IMR-90 (cell line): ENCODE data around the gene CCL27. TPM values are rescaled to one million over a fixed set of nuclear protein-coding genes. Genes with fewer than 3 reads are reported as not detected.

ENCODE experiments used
- ATAC-seq: fragments of 200-7000 bp; cut with Tn5 transposase; 2 replicates; pipeline ENCODE4 v1.9.1; 2020; ENCODE audit warnings: low read depth, mild to moderate bottlenecking, moderate library complexity
- BruUV-seq: library from RNA; stranded (reverse); fragments of 400-500 nt; replicated peaks from 2 replicates; lab custom pipeline; 2021; lab: Mats Ljungman, UMichigan
- CTCF ChIA-PET: fragments of 300-600 bp; formaldehyde crosslinking; extraction: SDS; loops from one replicate; lab custom pipeline; 2021; ENCODE audit warnings: antibody characterized with exemption; lab: Yijun Ruan, JAX
- POLR2A ChIA-PET: fragments of 300-600 bp; sonication (Branson Sonifier 250); formaldehyde crosslinking; loops from one replicate; lab custom pipeline; 2022; ENCODE audit warnings: antibody characterized with exemption; ENCODE audit not compliant: unreplicated experiment; lab: Charles Lee
- DNase-seq: peaks from one replicate; pipeline ENCODE4 v3.0.0; 2013
- H2AFZ ChIP-seq: replicated peaks from 2 replicates; pipeline ENCODE3; 2013; ENCODE audit warnings: low read length, mild to moderate bottlenecking; ENCODE audit not compliant: poor library complexity
- H2AK5ac ChIP-seq: 2 replicates; pipeline ENCODE4 v1.6.1; 2013; ENCODE audit warnings: low read depth, low read length, inconsistent platforms
- H2AK9ac ChIP-seq: replicated peaks from 2 replicates; pipeline ENCODE3; 2013; ENCODE audit warnings: mild to moderate bottlenecking, low read depth, low read length, moderate library complexity; ENCODE audit not compliant: poor library complexity
- H2BK120ac ChIP-seq: 2 replicates; pipeline ENCODE4 v1.6.1; 2013; ENCODE audit warnings: low read depth, low read length, inconsistent platforms
- H2BK15ac ChIP-seq: 3 replicates; pipeline ENCODE4 v1.6.1; 2013; ENCODE audit warnings: low read depth, low read length, inconsistent platforms
- H2BK20ac ChIP-seq: 2 replicates; pipeline ENCODE4 v1.6.1; 2013; ENCODE audit warnings: low read depth, mild to moderate bottlenecking, inconsistent platforms, low read length, moderate library complexity
- H2BK5ac ChIP-seq: 2 replicates; pipeline ENCODE4 v1.6.1; 2013; ENCODE audit warnings: mild to moderate bottlenecking, low read depth, low read length, inconsistent platforms; ENCODE audit not compliant: poor library complexity, severe bottlenecking
- H3K14ac ChIP-seq: replicated peaks from 2 replicates; pipeline ENCODE4 v1.6.1; 2013; ENCODE audit warnings: low read depth, low read length, inconsistent platforms
- H3K18ac ChIP-seq: 2 replicates; pipeline ENCODE4 v1.6.1; 2013; ENCODE audit warnings: low read depth, low read length, control low read depth
- H3K23ac ChIP-seq: 2 replicates; pipeline ENCODE4 v1.6.1; 2013; ENCODE audit warnings: low read depth, low read length, inconsistent platforms
- H3K27ac ChIP-seq: 2 replicates; pipeline ENCODE4 v1.5.1; 2013; ENCODE audit warnings: mild to moderate bottlenecking, control low read depth, low read length; ENCODE audit not compliant: insufficient read depth
- H3K27me3 ChIP-seq: 2 replicates; pipeline ENCODE4 v1.6.1; 2013; ENCODE audit warnings: low read length; ENCODE audit not compliant: control insufficient read depth, insufficient read depth
- H3K36me3 ChIP-seq: 2 replicates; pipeline ENCODE4 v1.6.1; 2013; ENCODE audit warnings: low read length, mixed read lengths; ENCODE audit not compliant: control insufficient read depth, insufficient read depth
- H3K4ac ChIP-seq: 2 replicates; pipeline ENCODE4 v1.6.1; 2013; ENCODE audit warnings: low read depth, low read length, inconsistent platforms
- H3K4me1 ChIP-seq: 2 replicates; pipeline ENCODE4 v1.6.1; 2013; ENCODE audit warnings: low read length, mixed read lengths; ENCODE audit not compliant: control insufficient read depth, insufficient read depth
- H3K4me2 ChIP-seq: 2 replicates; pipeline ENCODE4 v1.6.1; 2013; ENCODE audit warnings: low read depth, mild to moderate bottlenecking, control low read depth, low read length, moderate library complexity
- H3K4me3 ChIP-seq: 2 replicates; pipeline ENCODE4 v1.5.1; 2013; ENCODE audit warnings: low read depth, mild to moderate bottlenecking, control low read depth, low read length, moderate library complexity; ENCODE audit not compliant: insufficient read depth
- H3K56ac ChIP-seq: 2 replicates; pipeline ENCODE4 v1.6.1; 2013; ENCODE audit warnings: low read length, inconsistent platforms; ENCODE audit not compliant: insufficient read depth; ENCODE audit errors: extremely low read depth
- H3K79me1 ChIP-seq, 2 experiments: 2 replicates each; pipeline ENCODE4 v1.6.1; 2013; ENCODE audit warnings: low read length in 2 of 2, inconsistent platforms in 1 of 2, low read depth in 1 of 2
- H3K9ac ChIP-seq: 2 replicates; pipeline ENCODE4 v1.6.1; 2013; ENCODE audit warnings: low read depth, low read length, control low read depth
- H3K9me1 ChIP-seq: 2 replicates; pipeline ENCODE4 v1.6.1; 2013; ENCODE audit warnings: low read length, inconsistent platforms; ENCODE audit not compliant: insufficient read depth
- H3K9me3 ChIP-seq: 2 replicates; pipeline ENCODE4 v1.6.1; 2013; ENCODE audit warnings: low read length; ENCODE audit not compliant: control insufficient read depth, insufficient read depth
- H4K20me1 ChIP-seq: 2 replicates; pipeline ENCODE4 v1.6.1; 2013; ENCODE audit warnings: low read length, inconsistent platforms; ENCODE audit not compliant: insufficient read depth
- H4K5ac ChIP-seq: 2 replicates; pipeline ENCODE4 v1.6.1; 2013; ENCODE audit warnings: mild to moderate bottlenecking, low read depth, low read length, control low read depth
- H4K8ac ChIP-seq, 2 experiments: 2 replicates each; pipeline ENCODE4 v1.6.1; 2013; ENCODE audit warnings: low read depth in 2 of 2, low read length in 2 of 2, control low read depth in 1 of 2, inconsistent platforms in 1 of 2
- H4K91ac ChIP-seq: 2 replicates; pipeline ENCODE4 v1.6.1; 2013; ENCODE audit warnings: low read depth, low read length, inconsistent platforms; ENCODE audit not compliant: insufficient read depth
- BHLHE40 ChIP-seq: fragments of 150-350 bp; IDR thresholded peaks from 2 replicates; pipeline ENCODE4 v1.6.1; 2016; ENCODE audit warnings: mild to moderate bottlenecking, low read depth, low read length
- CEBPB ChIP-seq: IDR thresholded peaks from 2 replicates; pipeline ENCODE4 v1.6.1; 2012; ENCODE audit warnings: low read depth, low read length, improper control_type of control experiment
- CHD1 ChIP-seq: IDR thresholded peaks from 2 replicates; pipeline ENCODE4 v1.6.1; 2012; ENCODE audit warnings: low read depth, low read length, improper control_type of control experiment
- FOS ChIP-seq: fragments of 150-350 bp; IDR thresholded peaks from 2 replicates; pipeline ENCODE4 v1.6.1; 2016; ENCODE audit warnings: low read depth, low read length
- MAFK ChIP-seq: IDR thresholded peaks from 2 replicates; pipeline ENCODE4 v1.6.1; 2012; ENCODE audit warnings: low read depth, low read length, improper control_type of control experiment
- MAZ ChIP-seq: IDR thresholded peaks from 2 replicates; pipeline ENCODE4 v1.6.1; 2012; ENCODE audit warnings: low read depth, mild to moderate bottlenecking, low read length, improper control_type of control experiment, moderate library complexity, borderline replicate concordance
- MXI1 ChIP-seq: IDR thresholded peaks from 2 replicates; pipeline ENCODE4 v1.6.1; 2012; ENCODE audit warnings: low read depth, mild to moderate bottlenecking, low read length, moderate library complexity, borderline replicate concordance
- NFE2L2 ChIP-seq: fragments of 150-350 bp; IDR thresholded peaks from 2 replicates; pipeline ENCODE4 v1.6.1; 2016; ENCODE audit warnings: low read depth, mild to moderate bottlenecking, low read length
- POLR2A ChIP-seq: IDR thresholded peaks from 2 replicates; pipeline ENCODE4 v1.6.1; 2012; ENCODE audit warnings: mild to moderate bottlenecking, low read depth, low read length
- RAD21 ChIP-seq: IDR thresholded peaks from 2 replicates; pipeline ENCODE4 v1.6.1; 2012; ENCODE audit warnings: low read length, improper control_type of control experiment
- RCOR1 ChIP-seq: IDR thresholded peaks from 2 replicates; pipeline ENCODE4 v1.6.1; 2012; ENCODE audit warnings: mild to moderate bottlenecking, low read length, improper control_type of control experiment; ENCODE audit not compliant: insufficient replicate concordance
- RFX5 ChIP-seq: IDR thresholded peaks from 2 replicates; pipeline ENCODE4 v1.8.0; 2012; ENCODE audit warnings: low read depth, mild to moderate bottlenecking, low read length, moderate library complexity
- SMC3 ChIP-seq: fragments of 150-350 bp; IDR thresholded peaks from 2 replicates; pipeline ENCODE4 v1.6.1; 2016; ENCODE audit warnings: low read depth, mild to moderate bottlenecking, antibody characterized with exemption, low read length, moderate library complexity
- WGBS, 2 experiments: methylation state at CpG; one replicate each; pipeline versions ENCODE4 v1.1.5 to v1.1.7; 2013; ENCODE audit warnings: missing lambda C conversion rate in 2 of 2; ENCODE audit not compliant: insufficient read length in 1 of 2; ENCODE audit errors: extremely low coverage in 2 of 2; 5-methylcytosine and 5-hydroxymethylcytosine counted together
- dilution Hi-C: fragments of 300-500 bp; cut with HindIII; formaldehyde crosslinking; loops from one replicate; pipeline ENCODE4 v1.14.3; 2018; ENCODE audit warnings: low sequenced_read_pairs; ENCODE audit not compliant: unreplicated experiment
- in situ Hi-C: fragments of 300-500 bp; cut with MboI; formaldehyde crosslinking; loops from 3 replicates; pipeline ENCODE4 v1.14.3; 2019; ENCODE audit warnings: low sequenced_read_pairs, inconsistent platforms, mixed read lengths
- intact Hi-C: fragments of 100-400 bp; cut with micrococcal nuclease; formaldehyde crosslinking; loops from 2 replicates; pipeline ENCODE4 v1.10.0; 2022
- polyA plus RNA-seq, 3 experiments: library from polyadenylated mRNA; depleted of rRNA; stranded (reverse); fragments of >200 nt; gene quantifications; 2 replicates each; pipeline ENCODE4 v1.2.3, GENCODE V29; 2012; ENCODE audit warnings: low replicate concordance in 1 of 3
- total RNA-seq: library from RNA; depleted of rRNA; stranded (reverse); fragments of >200 nt; gene quantifications from 2 replicates; pipeline ENCODE4 v1.2.3, GENCODE V29; 2012
- TF ChIP-seq, protein P1 (sequence below): fragments of 150-350 bp; IDR thresholded peaks from 2 replicates; pipeline ENCODE4 v1.6.1; 2017; ENCODE audit warnings: mild to moderate bottlenecking, antibody characterized with exemption, low read length, low read depth
- TF ChIP-seq, protein P2 (sequence below): conservative IDR thresholded peaks from 2 replicates; pipeline ENCODE4 v1.5.1; 2012; ENCODE audit warnings: mild to moderate bottlenecking, low read depth, low read length, improper control_type of control experiment
- TF ChIP-seq, protein P3 (sequence below): fragments of 150-350 bp; IDR thresholded peaks from 2 replicates; pipeline ENCODE4 v1.6.1; 2016; ENCODE audit warnings: low read depth, mild to moderate bottlenecking, low read length, moderate library complexity, borderline replicate concordance

Gene CCL27
- total and polyA plus RNA-seq, 2 of the 4 experiments (the other 2 are of a cell fraction), result 0.18 to 0.26 TPM

DNA sequence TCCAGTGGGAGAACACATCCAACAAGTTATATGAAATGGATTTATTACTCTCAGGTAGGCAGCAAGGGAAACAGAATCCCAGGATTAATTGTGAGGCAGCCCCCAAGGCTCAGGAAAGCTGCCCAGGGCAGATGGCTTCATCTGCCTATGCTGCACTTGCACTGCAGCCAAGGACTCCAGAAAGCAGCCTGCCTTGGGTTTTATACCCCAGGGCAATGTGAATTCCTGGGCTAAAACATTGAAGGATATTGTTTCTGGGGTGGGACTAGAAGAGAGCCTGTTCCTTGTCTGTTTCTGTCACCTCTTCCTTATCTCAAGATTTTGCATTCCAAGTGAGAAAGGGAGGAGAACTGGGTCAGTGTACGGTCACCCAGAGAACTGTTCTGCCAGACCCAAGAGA lies 8.8 kb upstream of the CCL27 start:
- Histone ChIP-seq H3K36me3 (peaks cover 3% of the 10 kb centered on the region; the same call in 1 of the 2 replicates), H3K14ac (no peak overlapping the region), H2BK15ac (no peak overlapping the region), H3K27me3 (no peaks in the 10 kb centered on the region), H3K9me1 (peaks cover 5% of the 10 kb centered on the region), H2AK5ac (no peak overlapping the region), H4K8ac (no peak overlapping the region), H3K4ac (no peak overlapping the region), H2BK5ac (no peak overlapping the region), H3K18ac (no peak overlapping the region), H4K20me1 (peaks cover 6% of the 10 kb centered on the region), H2BK120ac (no peak overlapping the region), H2AFZ (no peak overlapping the region), H4K91ac (no peak overlapping the region), H3K4me3 (no peak overlapping the region), H3K9me3 (no peaks in the 10 kb centered on the region), H2BK20ac (no peak overlapping the region), H3K9ac (no peak overlapping the region), H3K23ac (no peak overlapping the region), H4K5ac (no peak overlapping the region), H3K56ac (no peak overlapping the region), H3K4me1 (no peaks in the 10 kb centered on the region), H3K4me2 (no peak overlapping the region), H3K27ac (no peak overlapping the region), H3K79me1 (peaks cover 48 to 55% of the 10 kb centered on the region in 2 experiments), H2AK9ac (no peak overlapping the region)
- TF ChIP-seq MXI1 (no peak), CHD1 (no peak), FOS (no peak), POLR2A (no peak), RAD21 (no peak), CEBPB (no peak), SMC3 (no peak), MAFK (no peak), BHLHE40 (no peak), RFX5 (no peak), NFE2L2 (no peak), MAZ (no peak), RCOR1 (no peak)
- TF ChIP-seq, protein P1, sequence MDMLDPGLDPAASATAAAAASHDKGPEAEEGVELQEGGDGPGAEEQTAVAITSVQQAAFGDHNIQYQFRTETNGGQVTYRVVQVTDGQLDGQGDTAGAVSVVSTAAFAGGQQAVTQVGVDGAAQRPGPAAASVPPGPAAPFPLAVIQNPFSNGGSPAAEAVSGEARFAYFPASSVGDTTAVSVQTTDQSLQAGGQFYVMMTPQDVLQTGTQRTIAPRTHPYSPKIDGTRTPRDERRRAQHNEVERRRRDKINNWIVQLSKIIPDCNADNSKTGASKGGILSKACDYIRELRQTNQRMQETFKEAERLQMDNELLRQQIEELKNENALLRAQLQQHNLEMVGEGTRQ, result no peak
- TF ChIP-seq, protein P2, sequence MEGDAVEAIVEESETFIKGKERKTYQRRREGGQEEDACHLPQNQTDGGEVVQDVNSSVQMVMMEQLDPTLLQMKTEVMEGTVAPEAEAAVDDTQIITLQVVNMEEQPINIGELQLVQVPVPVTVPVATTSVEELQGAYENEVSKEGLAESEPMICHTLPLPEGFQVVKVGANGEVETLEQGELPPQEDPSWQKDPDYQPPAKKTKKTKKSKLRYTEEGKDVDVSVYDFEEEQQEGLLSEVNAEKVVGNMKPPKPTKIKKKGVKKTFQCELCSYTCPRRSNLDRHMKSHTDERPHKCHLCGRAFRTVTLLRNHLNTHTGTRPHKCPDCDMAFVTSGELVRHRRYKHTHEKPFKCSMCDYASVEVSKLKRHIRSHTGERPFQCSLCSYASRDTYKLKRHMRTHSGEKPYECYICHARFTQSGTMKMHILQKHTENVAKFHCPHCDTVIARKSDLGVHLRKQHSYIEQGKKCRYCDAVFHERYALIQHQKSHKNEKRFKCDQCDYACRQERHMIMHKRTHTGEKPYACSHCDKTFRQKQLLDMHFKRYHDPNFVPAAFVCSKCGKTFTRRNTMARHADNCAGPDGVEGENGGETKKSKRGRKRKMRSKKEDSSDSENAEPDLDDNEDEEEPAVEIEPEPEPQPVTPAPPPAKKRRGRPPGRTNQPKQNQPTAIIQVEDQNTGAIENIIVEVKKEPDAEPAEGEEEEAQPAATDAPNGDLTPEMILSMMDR, result no peak
- TF ChIP-seq, protein P3, sequence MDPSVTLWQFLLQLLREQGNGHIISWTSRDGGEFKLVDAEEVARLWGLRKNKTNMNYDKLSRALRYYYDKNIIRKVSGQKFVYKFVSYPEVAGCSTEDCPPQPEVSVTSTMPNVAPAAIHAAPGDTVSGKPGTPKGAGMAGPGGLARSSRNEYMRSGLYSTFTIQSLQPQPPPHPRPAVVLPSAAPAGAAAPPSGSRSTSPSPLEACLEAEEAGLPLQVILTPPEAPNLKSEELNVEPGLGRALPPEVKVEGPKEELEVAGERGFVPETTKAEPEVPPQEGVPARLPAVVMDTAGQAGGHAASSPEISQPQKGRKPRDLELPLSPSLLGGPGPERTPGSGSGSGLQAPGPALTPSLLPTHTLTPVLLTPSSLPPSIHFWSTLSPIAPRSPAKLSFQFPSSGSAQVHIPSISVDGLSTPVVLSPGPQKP, result no peak
- WGBS, 2 experiments, result no CpG with 5 or more reads among the region's 1 CpG
- ATAC-seq, result no peak
- CTCF ChIA-PET, result no interaction called here
- intact Hi-C loops, result no loop called here
- POLR2A ChIA-PET, result no interaction called here
- no peak for DNase-seq
- no TSS peak for BruUV-seq
- in situ Hi-C loops, result no loop called here
- dilution Hi-C loops, result no loop called here
